ENCODE data around the gene SNRPD2.

DNA sequence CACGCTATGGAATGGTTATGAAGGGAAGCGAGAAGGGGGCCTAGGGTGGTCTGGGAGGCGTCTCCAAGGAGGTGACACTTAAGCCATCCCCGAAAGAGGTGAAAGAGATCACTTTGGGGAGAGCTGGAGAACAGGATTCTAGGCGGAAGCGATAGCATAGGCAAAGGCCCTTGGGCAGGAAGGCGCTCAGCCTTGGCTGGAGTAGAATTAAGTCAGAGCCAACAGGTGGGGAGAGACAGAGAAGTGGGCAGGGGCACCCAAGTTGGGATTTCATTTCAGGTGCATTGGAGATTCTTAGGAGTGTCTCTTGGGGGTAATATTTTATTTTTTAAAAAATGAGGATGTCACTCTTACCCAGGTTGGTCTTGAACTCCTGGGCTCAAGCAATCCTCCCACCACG is 9.6 kb downstream of the SNRPD2 start:
- TF ChIP-seq CTCF (conservative IDR thresholded peaks at IDR 0.05) (no peak), ZFX (IDR thresholded peaks at IDR 0.05) (no peak)
